Lower lobe of right lung (tissue), 2 donors: ENCODE data around the gene TACC3. TPM values are rescaled to one million over a fixed set of nuclear protein-coding genes. Genes with fewer than 3 reads are reported as not detected.

Source experiments
- ATAC-seq, 2 donors: fragments of 200-7000 bp; cut with Tn5 transposase; one replicate each; pipeline ENCODE4 v1.9.1; 2020 to 2022; ENCODE audit warnings: mild to moderate bottlenecking in 2 of 2, moderate library complexity in 2 of 2
- DNase-seq: peaks from one replicate; pipeline ENCODE4 v3.0.0-alpha.2; 2020
- H3K27ac ChIP-seq: fragments of 200-600 bp; one replicate; pipeline ENCODE4 v1.8.0; 2022
- H3K27me3 ChIP-seq: fragments of 200-600 bp; one replicate; pipeline ENCODE4 v1.8.0; 2022; ENCODE audit warnings: low read depth
- H3K36me3 ChIP-seq: fragments of 200-600 bp; one replicate; pipeline ENCODE4 v1.8.0; 2022; ENCODE audit warnings: mild to moderate bottlenecking
- H3K4me1 ChIP-seq: fragments of 200-600 bp; one replicate; pipeline ENCODE4 v1.8.0; 2022
- H3K4me3 ChIP-seq: fragments of 200-600 bp; one replicate; pipeline ENCODE4 v1.8.0; 2022; ENCODE audit warnings: mild to moderate bottlenecking
- H3K9me3 ChIP-seq: fragments of 200-600 bp; one replicate; pipeline ENCODE4 v1.8.0; 2022
- CTCF ChIP-seq: fragments of 200-600 bp; IDR thresholded peaks from one replicate; pipeline ENCODE4 v1.8.0; 2022; ENCODE audit warnings: antibody characterized with exemption, mild to moderate bottlenecking
- intact Hi-C: fragments of 100-400 bp; cut with DNase I; formaldehyde crosslinking; loops from one replicate; pipeline ENCODE4 v1.11.0; 2022
- total RNA-seq: library from RNA; stranded (reverse); fragmentation: NEBNext Ultra II Directional; extraction: Animal tissue kit (Norgen Biotek cat#: 25700); gene quantifications from one replicate; pipeline ENCODE4 v1.2.1, GENCODE V29; 2021
- donor health status: DM: no; HTN: yes; CAD: no; lungs with severe emphysema.

Gene TACC3
- total RNA-seq, 1 donor from 2014 or later = 19.3 TPM

- intact Hi-C loops = no loop called here
- peaks cover 22% of the 10 kb centered on the region for H3K4me1 ChIP-seq
- no peaks in the 10 kb centered on the region for H3K27me3 ChIP-seq
- H3K4me3 ChIP-seq = no peak overlapping the region
- no peaks in the 10 kb centered on the region for H3K36me3 ChIP-seq
- no peak for DNase-seq
- no peak for TF ChIP-seq CTCF
- no peaks in the 10 kb centered on the region for H3K9me3 ChIP-seq
- H3K27ac ChIP-seq = no peak overlapping the region
- ATAC-seq = no peak
These were observed 35.8 kb downstream of the TACC3 start for GRCh38 chr4:1756893-1757779.

GRCh38 chr4:1757836-1758235 lies 36.5 kb downstream of the TACC3 start:
- Histone ChIP-seq H3K4me3 (no peak overlapping the region), H3K9me3 (no peaks in the 10 kb centered on the region), H3K36me3 (no peaks in the 10 kb centered on the region), H3K4me1 (peaks cover 15% of the 10 kb centered on the region), H3K27me3 (peaks cover under 1% of the 10 kb centered on the region), H3K27ac (no peak overlapping the region)
- no peak for ATAC-seq
- intact Hi-C loops = no loop called here
- TF ChIP-seq CTCF = no peak
- DNase-seq = no peak

- DNase-seq = no peak
- no peaks in the 10 kb centered on the region for H3K9me3 ChIP-seq
- no peaks in the 10 kb centered on the region for H3K36me3 ChIP-seq
- H3K27ac ChIP-seq = peak overlapping the region; percentile 31
- no peak for TF ChIP-seq CTCF
- no peak for ATAC-seq
- peaks cover 7% of the 10 kb centered on the region for H3K27me3 ChIP-seq
- peaks cover 12% of the 10 kb centered on the region for H3K4me1 ChIP-seq
- intact Hi-C loops = no loop called here
- no peak overlapping the region for H3K4me3 ChIP-seq
These were observed 37.2 kb downstream of the TACC3 start for GRCh38 chr4:1758306-1759121.

- Histone ChIP-seq H3K27me3 (peaks cover 7% of the 10 kb centered on the region), H3K4me3 (no peak overlapping the region), H3K4me1 (peaks cover 18% of the 10 kb centered on the region), H3K36me3 (no peaks in the 10 kb centered on the region), H3K9me3 (no peaks in the 10 kb centered on the region), H3K27ac (peak overlapping the region; percentile 56)
- no peak for TF ChIP-seq CTCF
- ATAC-seq (no peak), DNase-seq (no peak)
- intact Hi-C loops = no loop called here
These were observed 38.0 kb downstream of the TACC3 start for GRCh38 chr4:1759170-1759817.

- Histone ChIP-seq H3K9me3 (no peaks in the 10 kb centered on the region), H3K4me1 (peaks cover 18% of the 10 kb centered on the region), H3K27ac (peak overlapping the region; percentile 56), H3K4me3 (no peak overlapping the region), H3K36me3 (no peaks in the 10 kb centered on the region), H3K27me3 (peaks cover 7% of the 10 kb centered on the region)
- ATAC-seq (no peak), DNase-seq (no peak)
- no peak for TF ChIP-seq CTCF
- intact Hi-C loops = no loop called here
These were observed 38.5 kb downstream of the TACC3 start for GRCh38 chr4:1759818-1760223.
